ENCODE measurements around the gene DYNLT2. TPM values are rescaled to one million over a fixed set of nuclear protein-coding genes. Genes with fewer than 3 reads are reported as not detected.

DYNLT2 gene
- total and polyA plus RNA-seq, 2 of the 13 experiments (the other 11 are each of a cell fraction or from before 2014, with no cell fraction given): 2.1 to 4.3 TPM

DNA sequence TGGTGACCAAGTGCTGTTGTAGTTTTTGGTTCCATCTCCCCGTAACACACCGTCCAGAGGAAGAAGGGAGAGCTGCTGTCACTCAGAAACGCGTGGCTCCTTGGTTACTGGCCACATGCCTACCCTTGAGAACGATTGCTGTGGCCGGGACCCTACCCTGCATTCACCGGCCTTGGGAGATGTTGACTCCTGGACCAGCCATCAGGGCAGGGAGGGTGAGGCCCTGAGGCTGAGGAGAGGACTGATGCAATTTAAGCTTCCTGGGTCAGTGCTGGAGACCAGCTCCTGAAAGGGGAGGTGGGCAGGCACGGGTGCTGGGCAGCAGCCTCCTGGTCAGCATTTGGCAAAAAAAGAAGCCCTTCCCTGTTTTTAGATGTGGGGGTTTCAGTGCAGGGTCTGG lies 31.6 kb upstream of the DYNLT2 start:
- no peak overlapping the region for H3K27ac ChIP-seq (ENCODE audit: extremely low read length, insufficient read depth, low read length)
- H4K20me1 ChIP-seq (ENCODE audit: insufficient read depth, low read length): no peaks in the 10 kb centered on the region
- CTCF ChIA-PET (ENCODE audit: low intra/inter-chr PET ratio, low total read pairs): no interaction called here
- no peaks in the 10 kb centered on the region for H3K36me3 ChIP-seq (replicated peaks in 1 of 2; ENCODE audit: control insufficient read depth in 1 of 2, insufficient read depth in 2 of 2, low read length in 2 of 2)
- H3K9ac ChIP-seq (ENCODE audit: insufficient read depth, low read depth, low read length): no peak overlapping the region
- BruUV-seq (replicated peaks): no TSS peak
- POLR2A ChIA-PET: no interaction called here
- intact Hi-C loops (cut with micrococcal nuclease; ENCODE audit: unreplicated experiment): no loop called here
- H3K4me3 ChIP-seq (replicated peaks in 1 of 3; ENCODE audit: insufficient read depth in 1 of 3, low read depth in 2 of 3, low read length in 3 of 3): no peak overlapping the region
- 96% methylated on average over 8 of the region's 8 CpGs for WGBS (ENCODE audit: low lambda C conversion rate)
- in situ Hi-C loops (cut with HindIII; ENCODE audit: extremely low pct_ligation_motif_present, low pct_unique_long_range_greater_than_20kb): no loop called here
- no peaks in the 10 kb centered on the region for H3K9me3 ChIP-seq (ENCODE audit: low read length)
- FAIRE-seq (no peak), ATAC-seq (no peak), DNase-seq (ENCODE audit: low spot score) (no peak)
- H3K4me2 ChIP-seq (ENCODE audit: low read depth, low read length): no peak overlapping the region
- H3K79me2 ChIP-seq (ENCODE audit: insufficient read depth, low read length): no peaks in the 10 kb centered on the region
- no peak for TF ChIP-seq HDAC2 (CRISPR knock-in tag; IDR thresholded peaks at IDR 0.05)
- TF ChIP-seq, protein P1, sequence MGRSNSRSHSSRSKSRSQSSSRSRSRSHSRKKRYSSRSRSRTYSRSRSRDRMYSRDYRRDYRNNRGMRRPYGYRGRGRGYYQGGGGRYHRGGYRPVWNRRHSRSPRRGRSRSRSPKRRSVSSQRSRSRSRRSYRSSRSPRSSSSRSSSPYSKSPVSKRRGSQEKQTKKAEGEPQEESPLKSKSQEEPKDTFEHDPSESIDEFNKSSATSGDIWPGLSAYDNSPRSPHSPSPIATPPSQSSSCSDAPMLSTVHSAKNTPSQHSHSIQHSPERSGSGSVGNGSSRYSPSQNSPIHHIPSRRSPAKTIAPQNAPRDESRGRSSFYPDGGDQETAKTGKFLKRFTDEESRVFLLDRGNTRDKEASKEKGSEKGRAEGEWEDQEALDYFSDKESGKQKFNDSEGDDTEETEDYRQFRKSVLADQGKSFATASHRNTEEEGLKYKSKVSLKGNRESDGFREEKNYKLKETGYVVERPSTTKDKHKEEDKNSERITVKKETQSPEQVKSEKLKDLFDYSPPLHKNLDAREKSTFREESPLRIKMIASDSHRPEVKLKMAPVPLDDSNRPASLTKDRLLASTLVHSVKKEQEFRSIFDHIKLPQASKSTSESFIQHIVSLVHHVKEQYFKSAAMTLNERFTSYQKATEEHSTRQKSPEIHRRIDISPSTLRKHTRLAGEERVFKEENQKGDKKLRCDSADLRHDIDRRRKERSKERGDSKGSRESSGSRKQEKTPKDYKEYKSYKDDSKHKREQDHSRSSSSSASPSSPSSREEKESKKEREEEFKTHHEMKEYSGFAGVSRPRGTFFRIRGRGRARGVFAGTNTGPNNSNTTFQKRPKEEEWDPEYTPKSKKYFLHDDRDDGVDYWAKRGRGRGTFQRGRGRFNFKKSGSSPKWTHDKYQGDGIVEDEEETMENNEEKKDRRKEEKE (IDR thresholded peaks at IDR 0.05): no peak
- TF ChIP-seq PCBP1 (IDR thresholded peaks at IDR 0.05; ENCODE audit: borderline replicate concordance, low read depth, low read length): no peak
- TF ChIP-seq TGIF2 (CRISPR knock-in tag; IDR thresholded peaks at IDR 0.05): no peak
- TF ChIP-seq, protein P2, sequence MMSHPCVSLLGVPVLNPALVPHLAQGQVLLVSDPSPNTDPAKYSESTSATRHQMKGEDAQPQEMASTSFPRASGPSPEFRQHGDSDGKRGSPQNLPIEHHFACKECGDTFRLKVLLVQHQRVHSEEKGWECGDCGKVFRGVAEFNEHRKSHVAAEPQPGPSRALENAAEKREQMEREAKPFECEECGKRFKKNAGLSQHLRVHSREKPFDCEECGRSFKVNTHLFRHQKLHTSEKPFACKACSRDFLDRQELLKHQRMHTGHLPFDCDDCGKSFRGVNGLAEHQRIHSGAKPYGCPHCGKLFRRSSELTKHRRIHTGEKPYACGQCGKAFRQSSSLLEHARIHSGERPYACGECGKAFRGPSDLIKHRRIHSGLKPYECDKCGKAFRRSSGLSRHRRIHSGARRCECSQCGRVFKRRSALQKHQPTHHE (CRISPR knock-in tag; IDR thresholded peaks at IDR 0.05; ENCODE audit: borderline replicate concordance): no peak
- TF ChIP-seq HNRNPH1 (optimal IDR thresholded peaks at IDR 0.05; ENCODE audit: low read depth, low read length): no peak
- TF ChIP-seq, protein P3, sequence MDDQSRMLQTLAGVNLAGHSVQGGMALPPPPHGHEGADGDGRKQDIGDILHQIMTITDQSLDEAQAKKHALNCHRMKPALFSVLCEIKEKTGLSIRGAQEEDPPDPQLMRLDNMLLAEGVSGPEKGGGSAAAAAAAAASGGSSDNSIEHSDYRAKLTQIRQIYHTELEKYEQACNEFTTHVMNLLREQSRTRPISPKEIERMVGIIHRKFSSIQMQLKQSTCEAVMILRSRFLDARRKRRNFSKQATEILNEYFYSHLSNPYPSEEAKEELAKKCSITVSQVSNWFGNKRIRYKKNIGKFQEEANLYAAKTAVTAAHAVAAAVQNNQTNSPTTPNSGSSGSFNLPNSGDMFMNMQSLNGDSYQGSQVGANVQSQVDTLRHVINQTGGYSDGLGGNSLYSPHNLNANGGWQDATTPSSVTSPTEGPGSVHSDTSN (CRISPR knock-in tag; IDR thresholded peaks at IDR 0.05; ENCODE audit: borderline replicate concordance): no peak
- no peak for TF ChIP-seq SMARCC2 (IDR thresholded peaks at IDR 0.05)
- peaks cover 20% of the 10 kb centered on the region for H3K4me1 ChIP-seq (ENCODE audit: insufficient read depth, low read length)
- no peak overlapping the region for H2AFZ ChIP-seq (ENCODE audit: low read length)
- no peaks in the 10 kb centered on the region for H3K27me3 ChIP-seq (ENCODE audit: control insufficient read depth in 1 of 2, insufficient read depth in 2 of 2, low read length in 2 of 2)

Measured in HepG2 (cell line).